PFSK-1 (cell line): ENCODE results near the gene SLC4A11. TPM values are rescaled to one million over a fixed set of nuclear protein-coding genes. Genes with fewer than 3 reads are reported as not detected.

ENCODE experiments used
- FOXP2 ChIP-seq: optimal IDR thresholded peaks from 2 replicates; pipeline ENCODE3; 2011; ENCODE audit warnings: borderline replicate concordance, control low read depth, inconsistent platforms; ENCODE audit not compliant: insufficient read depth; ENCODE audit errors: extremely low read length, extremely low read depth
- POLR2AphosphoS5 ChIP-seq: IDR thresholded peaks from 2 replicates; pipeline ENCODE4 v1.6.1; 2012; ENCODE audit warnings: low read depth, mild to moderate bottlenecking, control low read depth, low read length, moderate library complexity
- SIN3A ChIP-seq: IDR thresholded peaks from 2 replicates; pipeline ENCODE4 v1.6.1; 2012; ENCODE audit warnings: mild to moderate bottlenecking, low read length, moderate library complexity, borderline replicate concordance; ENCODE audit not compliant: insufficient read depth
- TAF1 ChIP-seq: IDR thresholded peaks from 2 replicates; pipeline ENCODE4 v1.6.1; 2012; ENCODE audit warnings: low read length, control low read depth, borderline replicate concordance; ENCODE audit not compliant: insufficient read depth
- polyA plus RNA-seq: library from polyadenylated mRNA; unstranded; fragments of >200 nt; gene quantifications from one replicate; pipeline ENCODE4 v1.2.1, GENCODE V29; 2012; ENCODE audit warnings: low read depth, missing spikeins; ENCODE audit not compliant: insufficient read length
- TF ChIP-seq, protein P1 (sequence below), 2 experiments: IDR thresholded peaks; 2 replicates each; pipeline versions ENCODE4 v1.6.1 to v1.8.0; 2011 to 2012; ENCODE audit warnings: low read depth in 2 of 2, low read length in 2 of 2, control low read depth in 1 of 2, inconsistent platforms in 1 of 2, mild to moderate bottlenecking in 1 of 2, moderate library complexity in 1 of 2; ENCODE audit not compliant: insufficient read depth in 1 of 2

Gene SLC4A11
- polyA plus RNA-seq = 0.73 TPM

DNA sequence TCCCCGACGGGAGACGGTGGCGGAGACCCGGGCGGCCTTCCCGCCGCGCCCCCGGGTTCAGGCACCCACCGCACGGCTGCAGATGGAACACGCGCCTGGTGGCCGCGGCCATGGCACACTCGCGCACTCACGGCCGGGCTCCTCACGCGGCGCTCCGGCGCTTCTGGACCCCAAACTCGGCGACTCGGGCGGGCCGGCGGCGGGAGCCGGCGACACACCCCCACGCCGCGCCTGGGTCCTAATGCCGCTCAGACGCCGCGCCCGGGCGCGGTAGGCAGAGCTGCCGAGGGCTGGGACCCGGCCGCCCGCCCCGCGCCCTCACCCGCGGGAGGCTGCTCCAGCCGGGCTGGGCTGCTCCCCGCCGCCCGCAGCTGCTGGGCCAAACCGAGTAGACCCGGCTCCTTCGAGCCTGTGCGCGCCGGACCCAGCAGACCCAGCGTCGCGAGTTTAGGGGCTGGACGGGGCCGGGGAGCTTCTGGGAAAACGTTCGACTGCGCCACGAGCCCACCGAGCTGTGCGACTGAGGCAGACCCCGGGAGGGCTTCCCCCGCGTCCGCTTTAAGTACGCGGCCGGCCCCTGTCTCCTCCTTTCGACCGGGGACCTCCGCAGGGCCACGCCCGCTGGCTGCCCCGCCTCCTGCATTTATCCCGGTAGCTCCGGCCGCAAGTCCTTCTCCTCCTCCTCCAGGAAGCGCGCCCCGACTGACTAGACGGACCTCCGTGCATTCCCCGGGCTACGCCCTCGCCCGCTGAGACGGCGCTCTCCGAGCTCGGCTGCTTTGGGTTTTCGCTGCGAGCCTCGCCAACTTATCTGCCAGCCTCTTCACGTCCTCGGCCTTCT, at the start of gene SLC4A11:
Gene SLC4A11, minus strand, starts transcription at position 165 of the 841 bp plus-strand sequence. Its CDS starts 53 bp downstream, at position 112.
- peak; percentile 23 for TF ChIP-seq FOXP2
- TF ChIP-seq, protein P1, sequence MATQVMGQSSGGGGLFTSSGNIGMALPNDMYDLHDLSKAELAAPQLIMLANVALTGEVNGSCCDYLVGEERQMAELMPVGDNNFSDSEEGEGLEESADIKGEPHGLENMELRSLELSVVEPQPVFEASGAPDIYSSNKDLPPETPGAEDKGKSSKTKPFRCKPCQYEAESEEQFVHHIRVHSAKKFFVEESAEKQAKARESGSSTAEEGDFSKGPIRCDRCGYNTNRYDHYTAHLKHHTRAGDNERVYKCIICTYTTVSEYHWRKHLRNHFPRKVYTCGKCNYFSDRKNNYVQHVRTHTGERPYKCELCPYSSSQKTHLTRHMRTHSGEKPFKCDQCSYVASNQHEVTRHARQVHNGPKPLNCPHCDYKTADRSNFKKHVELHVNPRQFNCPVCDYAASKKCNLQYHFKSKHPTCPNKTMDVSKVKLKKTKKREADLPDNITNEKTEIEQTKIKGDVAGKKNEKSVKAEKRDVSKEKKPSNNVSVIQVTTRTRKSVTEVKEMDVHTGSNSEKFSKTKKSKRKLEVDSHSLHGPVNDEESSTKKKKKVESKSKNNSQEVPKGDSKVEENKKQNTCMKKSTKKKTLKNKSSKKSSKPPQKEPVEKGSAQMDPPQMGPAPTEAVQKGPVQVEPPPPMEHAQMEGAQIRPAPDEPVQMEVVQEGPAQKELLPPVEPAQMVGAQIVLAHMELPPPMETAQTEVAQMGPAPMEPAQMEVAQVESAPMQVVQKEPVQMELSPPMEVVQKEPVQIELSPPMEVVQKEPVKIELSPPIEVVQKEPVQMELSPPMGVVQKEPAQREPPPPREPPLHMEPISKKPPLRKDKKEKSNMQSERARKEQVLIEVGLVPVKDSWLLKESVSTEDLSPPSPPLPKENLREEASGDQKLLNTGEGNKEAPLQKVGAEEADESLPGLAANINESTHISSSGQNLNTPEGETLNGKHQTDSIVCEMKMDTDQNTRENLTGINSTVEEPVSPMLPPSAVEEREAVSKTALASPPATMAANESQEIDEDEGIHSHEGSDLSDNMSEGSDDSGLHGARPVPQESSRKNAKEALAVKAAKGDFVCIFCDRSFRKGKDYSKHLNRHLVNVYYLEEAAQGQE (IDR thresholded peaks at IDR 0.05; ENCODE audit: insufficient read depth in 1 of 2, low read depth in 2 of 2, low read length in 2 of 2) = no peak

GRCh38 chr20:3283222-3283820, 44.3 kb upstream of the SLC4A11 start:
- TF ChIP-seq SIN3A (no peak), FOXP2 (no peak), TAF1 (no peak), POLR2AphosphoS5 (no peak)
- TF ChIP-seq, protein P1 (IDR thresholded peaks at IDR 0.05; ENCODE audit: insufficient read depth in 1 of 2, low read depth in 2 of 2, low read length in 2 of 2) = no peak

DNA sequence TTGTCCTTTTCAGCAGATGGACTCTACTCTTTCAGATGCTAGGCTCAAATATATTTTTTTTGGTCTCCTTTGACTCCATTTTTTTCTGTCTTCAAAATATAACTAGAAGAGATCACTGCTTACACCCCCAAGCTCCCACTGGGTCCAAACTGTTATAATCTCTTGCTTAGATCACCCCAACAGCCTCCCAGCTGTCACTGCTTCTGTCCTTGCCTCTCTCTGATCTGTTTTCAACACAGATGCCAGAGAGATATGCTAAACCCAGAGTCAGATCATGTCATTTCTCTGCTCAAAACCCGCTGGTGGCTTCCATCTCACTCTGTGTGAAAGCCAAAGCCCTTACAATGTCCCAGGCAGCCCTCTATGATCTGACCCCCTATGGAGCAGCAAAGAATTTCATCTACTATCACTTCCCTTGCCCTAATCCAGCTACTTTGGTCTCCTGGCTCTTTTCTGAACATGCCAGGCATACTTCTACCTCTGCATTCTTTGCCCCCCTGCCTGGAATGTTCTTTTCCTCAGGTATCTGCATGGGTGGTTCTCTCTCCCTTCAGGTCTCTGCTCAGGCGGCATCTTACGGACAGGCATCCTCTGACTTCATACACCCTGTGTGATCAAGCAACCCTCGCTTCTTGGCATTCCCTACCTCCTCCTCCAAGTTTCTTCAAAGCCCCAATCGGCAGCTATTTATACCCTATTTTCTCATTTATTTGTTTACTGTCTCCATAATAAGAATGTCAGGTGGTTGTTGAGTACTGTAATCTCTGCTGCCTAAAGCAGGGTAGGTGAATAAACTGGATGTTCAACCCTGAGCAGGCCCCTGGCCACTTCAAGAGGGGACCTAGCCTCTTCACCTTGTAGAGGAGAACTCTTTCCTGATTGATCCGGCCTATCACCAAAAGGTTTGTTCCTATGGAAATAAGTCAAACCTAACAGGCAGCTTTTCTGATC, 43.6 kb upstream of the SLC4A11 start:
- TF ChIP-seq TAF1 (no peak), POLR2AphosphoS5 (no peak), SIN3A (no peak), FOXP2 (no peak)
- TF ChIP-seq, protein P1 (IDR thresholded peaks at IDR 0.05; ENCODE audit: insufficient read depth in 1 of 2, low read depth in 2 of 2, low read length in 2 of 2) = no peak

- no peak for TF ChIP-seq SIN3A
- TF ChIP-seq FOXP2 = no peak
- TF ChIP-seq, protein P1 (IDR thresholded peaks at IDR 0.05; ENCODE audit: insufficient read depth in 1 of 2, low read depth in 2 of 2, low read length in 2 of 2) = no peak
- TF ChIP-seq POLR2AphosphoS5 = no peak
- TF ChIP-seq TAF1 = no peak
Observed at GRCh38 chr20:3281437-3281836, 42.4 kb upstream of the SLC4A11 start.
